Neural progenitor cell (in vitro differentiated cells): ENCODE results near the gene KCNK10. TPM values are rescaled to one million over a fixed set of nuclear protein-coding genes. Genes with fewer than 3 reads are reported as not detected.

Experiments used
- DNase-seq: peaks from one replicate; pipeline ENCODE4 v3.0.0-alpha.2; 2016; ENCODE audit warnings: low spot score
- H2AFZ ChIP-seq: fragments of 200-600 bp; sonication (generic); replicated peaks from 2 replicates; pipeline ENCODE4 v1.6.1; 2016; ENCODE audit warnings: antibody characterized with exemption
- H3F3A ChIP-seq: fragments of 200-600 bp; sonication (generic); 2 replicates; pipeline ENCODE4 v1.6.1; 2016; ENCODE audit warnings: antibody characterized with exemption, low read depth
- H3K27ac ChIP-seq: fragments of 200-600 bp; sonication (generic); 2 replicates; pipeline ENCODE4 v1.5.1; 2016; ENCODE audit warnings: mild to moderate bottlenecking
- H3K27me3 ChIP-seq: fragments of 200-600 bp; sonication (generic); 2 replicates; pipeline ENCODE4 v1.6.1; 2016; ENCODE audit warnings: mild to moderate bottlenecking, moderate library complexity
- H3K36me3 ChIP-seq: fragments of 200-600 bp; sonication (generic); 2 replicates; pipeline ENCODE4 v1.5.1; 2016
- H3K4me1 ChIP-seq: fragments of 200-600 bp; sonication (generic); 2 replicates; pipeline ENCODE4 v1.6.1; 2016; ENCODE audit warnings: mixed run types
- H3K4me2 ChIP-seq: fragments of 200-600 bp; sonication (generic); 2 replicates; pipeline ENCODE4 v1.6.1; 2016
- H3K4me3 ChIP-seq: fragments of 200-600 bp; sonication (generic); 2 replicates; pipeline ENCODE4 v1.5.1; 2016
- H3K79me2 ChIP-seq: fragments of 200-600 bp; sonication (generic); 2 replicates; pipeline ENCODE4 v1.6.1; 2016; ENCODE audit warnings: low read depth
- H3K9ac ChIP-seq: fragments of 200-600 bp; sonication (generic); 2 replicates; pipeline ENCODE4 v1.6.1; 2016
- H3K9me3 ChIP-seq: fragments of 200-600 bp; sonication (generic); 2 replicates; pipeline ENCODE4 v1.5.1; 2016; ENCODE audit warnings: low read depth
- H4K20me1 ChIP-seq: fragments of 200-600 bp; sonication (generic); 2 replicates; pipeline ENCODE4 v1.6.1; 2016; ENCODE audit warnings: low read depth
- H3K27ac Mint-ChIP-seq: 3 replicates; pipeline ENCODE4 v1.8.0; 2021; ENCODE audit warnings: mixed read lengths
- H3K27me3 Mint-ChIP-seq: 2 replicates; pipeline ENCODE4 v1.8.0; 2022; ENCODE audit warnings: low read depth, mild to moderate bottlenecking, inconsistent platforms, moderate library complexity, mixed read lengths; ENCODE audit not compliant: insufficient read depth
- H3K36me3 Mint-ChIP-seq: 3 replicates; pipeline ENCODE4 v1.8.0; 2021; ENCODE audit warnings: mixed read lengths
- H3K4me1 Mint-ChIP-seq: 3 replicates; pipeline ENCODE4 v1.8.0; 2021; ENCODE audit warnings: mixed read lengths
- H3K4me3 Mint-ChIP-seq: 3 replicates; pipeline ENCODE4 v1.8.0; 2021; ENCODE audit warnings: mild to moderate bottlenecking, moderate library complexity, mixed read lengths
- H3K9me3 Mint-ChIP-seq: 3 replicates; pipeline ENCODE4 v1.8.0; 2020; ENCODE audit warnings: mixed read lengths
- EZH2 ChIP-seq: fragments of 200-600 bp; sonication (generic); IDR thresholded peaks from 2 replicates; pipeline ENCODE4 v1.6.1; 2017; ENCODE audit warnings: antibody characterized with exemption, mild to moderate bottlenecking, moderate library complexity
- EZH2phosphoT487 ChIP-seq: fragments of 200-600 bp; sonication (generic); IDR thresholded peaks from 2 replicates; pipeline ENCODE4 v1.6.1; 2017; ENCODE audit warnings: antibody characterized with exemption
- total RNA-seq: library from RNA; depleted of rRNA; stranded (reverse); fragments of >200 nt; gene quantifications from 2 replicates; pipeline ENCODE4 v1.2.3, GENCODE V29; 2015; ENCODE audit warnings: low replicate concordance
- TF ChIP-seq, protein P1 (sequence below): fragments of 200-600 bp; sonication (generic); IDR thresholded peaks from 2 replicates; pipeline ENCODE4 v1.5.1; 2017; ENCODE audit warnings: antibody characterized with exemption, mild to moderate bottlenecking

The KCNK10 gene
- total RNA-seq, 1 donor from 2014 or later, result 6.9 TPM

- no peak overlapping the region for H3K4me3 ChIP-seq
- H3K9me3 Mint-ChIP-seq, result peaks cover 30% of the 10 kb centered on the region
- no peak overlapping the region for H3K27ac ChIP-seq
- no peaks in the 10 kb centered on the region for H3K27me3 Mint-ChIP-seq
- TF ChIP-seq EZH2, result no peak
- TF ChIP-seq, protein P1, sequence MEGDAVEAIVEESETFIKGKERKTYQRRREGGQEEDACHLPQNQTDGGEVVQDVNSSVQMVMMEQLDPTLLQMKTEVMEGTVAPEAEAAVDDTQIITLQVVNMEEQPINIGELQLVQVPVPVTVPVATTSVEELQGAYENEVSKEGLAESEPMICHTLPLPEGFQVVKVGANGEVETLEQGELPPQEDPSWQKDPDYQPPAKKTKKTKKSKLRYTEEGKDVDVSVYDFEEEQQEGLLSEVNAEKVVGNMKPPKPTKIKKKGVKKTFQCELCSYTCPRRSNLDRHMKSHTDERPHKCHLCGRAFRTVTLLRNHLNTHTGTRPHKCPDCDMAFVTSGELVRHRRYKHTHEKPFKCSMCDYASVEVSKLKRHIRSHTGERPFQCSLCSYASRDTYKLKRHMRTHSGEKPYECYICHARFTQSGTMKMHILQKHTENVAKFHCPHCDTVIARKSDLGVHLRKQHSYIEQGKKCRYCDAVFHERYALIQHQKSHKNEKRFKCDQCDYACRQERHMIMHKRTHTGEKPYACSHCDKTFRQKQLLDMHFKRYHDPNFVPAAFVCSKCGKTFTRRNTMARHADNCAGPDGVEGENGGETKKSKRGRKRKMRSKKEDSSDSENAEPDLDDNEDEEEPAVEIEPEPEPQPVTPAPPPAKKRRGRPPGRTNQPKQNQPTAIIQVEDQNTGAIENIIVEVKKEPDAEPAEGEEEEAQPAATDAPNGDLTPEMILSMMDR, result no peak
- no peak for TF ChIP-seq EZH2phosphoT487
- no peaks in the 10 kb centered on the region for H3K79me2 ChIP-seq
- H3K9ac ChIP-seq, result no peak overlapping the region
- H3K27me3 ChIP-seq, result no peaks in the 10 kb centered on the region
- peak; percentile 51 for DNase-seq
- H3K36me3 Mint-ChIP-seq, result peaks cover 49% of the 10 kb centered on the region
- peaks cover 4% of the 10 kb centered on the region for H3K36me3 ChIP-seq
- H2AFZ ChIP-seq, result no peak overlapping the region
- peak overlapping the region; percentile 21 for H3K4me2 ChIP-seq
- H3K9me3 ChIP-seq, result peaks cover 7% of the 10 kb centered on the region
- H3K4me1 Mint-ChIP-seq, result peaks cover 13% of the 10 kb centered on the region
- no peak overlapping the region for H3K27ac Mint-ChIP-seq
- no peak overlapping the region for H3K4me3 Mint-ChIP-seq
- H4K20me1 ChIP-seq, result no peaks in the 10 kb centered on the region
- H3F3A ChIP-seq, result no peaks in the 10 kb centered on the region
- peaks cover 10% of the 10 kb centered on the region for H3K4me1 ChIP-seq
Measured at GRCh38 chr14:88225721-88226120, 97.3 kb downstream of the KCNK10 start.

GRCh38 chr14:88218119-88218915 lies 104.8 kb downstream of the KCNK10 start:
- Histone ChIP-seq H3K27me3 (no peaks in the 10 kb centered on the region), H3K4me1 (no peaks in the 10 kb centered on the region), H2AFZ (no peak overlapping the region), H3K9ac (no peak overlapping the region), H3K79me2 (no peaks in the 10 kb centered on the region), H3K9me3 (peaks cover 5% of the 10 kb centered on the region), H3K36me3 (peaks cover 4% of the 10 kb centered on the region), H3K4me2 (no peak overlapping the region), H3K4me3 (no peak overlapping the region), H4K20me1 (no peaks in the 10 kb centered on the region), H3K27ac (no peak overlapping the region), H3F3A (no peaks in the 10 kb centered on the region)
- no peaks in the 10 kb centered on the region for H3K27me3 Mint-ChIP-seq
- peaks cover 38% of the 10 kb centered on the region for H3K36me3 Mint-ChIP-seq
- no peak for TF ChIP-seq EZH2phosphoT487
- TF ChIP-seq EZH2, result no peak
- TF ChIP-seq, protein P1, result no peak
- no peak for DNase-seq
- H3K9me3 Mint-ChIP-seq, result peaks cover 32% of the 10 kb centered on the region
- no peak overlapping the region for H3K4me3 Mint-ChIP-seq
- H3K27ac Mint-ChIP-seq, result no peak overlapping the region
- H3K4me1 Mint-ChIP-seq, result no peaks in the 10 kb centered on the region

DNA sequence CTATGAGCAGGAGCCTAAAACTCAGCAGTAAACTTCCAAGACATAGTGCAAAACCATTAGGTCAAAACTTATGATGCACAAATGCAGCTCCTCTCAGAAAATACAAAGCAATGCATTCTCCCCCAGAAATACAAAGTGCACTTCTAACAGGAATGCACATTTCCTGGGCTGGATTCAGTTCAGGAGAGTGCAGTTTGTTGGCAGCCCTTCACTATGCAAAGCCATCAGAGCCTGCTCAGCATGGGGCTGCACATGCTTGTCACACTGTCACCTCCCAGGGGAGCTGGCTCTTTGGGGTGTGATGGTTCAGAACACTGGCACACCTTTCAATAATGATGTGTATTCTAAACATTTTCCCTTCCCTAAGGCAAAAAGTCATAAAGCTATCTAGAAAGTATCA lies 110.4 kb downstream of the KCNK10 start:
- TF ChIP-seq, protein P1, result no peak
- DNase-seq, result no peak
- Histone ChIP-seq H3K4me2 (no peak overlapping the region), H4K20me1 (no peaks in the 10 kb centered on the region), H3K9ac (no peak overlapping the region), H3K79me2 (no peaks in the 10 kb centered on the region), H2AFZ (no peak overlapping the region), H3K4me1 (peaks cover 6% of the 10 kb centered on the region), H3F3A (no peaks in the 10 kb centered on the region), H3K4me3 (no peak overlapping the region), H3K27ac (no peak overlapping the region), H3K36me3 (no peaks in the 10 kb centered on the region), H3K9me3 (no peaks in the 10 kb centered on the region), H3K27me3 (no peaks in the 10 kb centered on the region)
- no peak overlapping the region for H3K4me3 Mint-ChIP-seq
- H3K27me3 Mint-ChIP-seq, result no peaks in the 10 kb centered on the region
- H3K9me3 Mint-ChIP-seq, result no peaks in the 10 kb centered on the region
- H3K27ac Mint-ChIP-seq, result no peak overlapping the region
- H3K36me3 Mint-ChIP-seq, result peaks cover 8% of the 10 kb centered on the region
- peaks cover 10% of the 10 kb centered on the region for H3K4me1 Mint-ChIP-seq
